ENCODE data around the gene HDAC6. TPM values are rescaled to one million over a fixed set of nuclear protein-coding genes. Genes with fewer than 3 reads are reported as not detected.
"Not testable (repeated sequence)": the region's sequence is repeated elsewhere in the genome, so short reads cannot be mapped to it uniquely, and the experiment has no call there.

Gene HDAC6
- total RNA-seq, 1 donor from 2014 or later = 127 TPM

DNA sequence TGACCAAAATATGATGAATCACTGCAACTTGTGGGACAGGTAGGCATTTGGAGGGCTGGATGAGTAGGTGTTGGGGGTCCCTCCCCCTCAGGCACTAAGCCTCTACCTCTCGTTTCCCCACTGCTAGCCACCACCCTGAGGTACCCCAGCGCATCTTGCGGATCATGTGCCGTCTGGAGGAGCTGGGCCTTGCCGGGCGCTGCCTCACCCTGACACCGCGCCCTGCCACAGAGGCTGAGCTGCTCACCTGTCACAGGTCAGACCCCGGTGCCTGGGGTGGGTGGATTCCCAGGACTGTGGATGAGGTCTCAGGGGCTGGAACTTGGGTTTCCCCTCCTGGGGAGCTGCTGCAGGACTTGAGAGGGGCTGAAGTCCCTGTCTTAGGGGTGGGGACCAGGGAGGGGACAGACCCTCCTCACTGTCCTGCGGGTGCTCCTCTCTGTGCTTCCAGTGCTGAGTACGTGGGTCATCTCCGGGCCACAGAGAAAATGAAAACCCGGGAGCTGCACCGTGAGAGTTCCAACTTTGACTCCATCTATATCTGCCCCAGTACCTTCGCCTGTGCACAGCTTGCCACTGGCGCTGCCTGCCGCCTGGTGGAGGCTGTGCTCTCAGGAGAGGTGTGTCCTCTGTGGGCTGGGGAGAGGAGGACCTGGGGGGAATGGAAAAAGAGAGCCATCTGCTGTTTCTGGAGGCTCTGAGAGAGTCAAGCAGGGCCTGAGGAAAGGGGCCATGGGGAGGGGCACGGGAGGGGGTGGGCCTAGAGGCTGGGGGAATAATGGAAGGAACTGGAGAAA, 14.3 kb downstream of the HDAC6 start:
- Mint-ChIP-seq H3K27ac (no peak overlapping the region), H3K4me1 (no peaks in the 10 kb centered on the region), H3K36me3 (peaks cover 3% of the 10 kb centered on the region), H3K27me3 (ENCODE audit: insufficient read depth, low read depth) (peaks cover 8% of the 10 kb centered on the region), H3K9me3 (peaks cover 3% of the 10 kb centered on the region), H3K4me3 (no peak overlapping the region)
- Histone ChIP-seq H2AFZ (replicated peaks) (no peak overlapping the region), H3K4me1 (no peaks in the 10 kb centered on the region), H3K9ac (no peak overlapping the region), H3K27me3 (no peaks in the 10 kb centered on the region), H3K79me2 (ENCODE audit: low read depth) (no peaks in the 10 kb centered on the region), H3F3A (ENCODE audit: low read depth) (no peaks in the 10 kb centered on the region), H3K9me3 (ENCODE audit: low read depth) (no peaks in the 10 kb centered on the region), H4K20me1 (ENCODE audit: low read depth) (no peaks in the 10 kb centered on the region), H3K27ac (no peak overlapping the region), H3K36me3 (no peaks in the 10 kb centered on the region), H3K4me3 (no peak overlapping the region), H3K4me2 (no peak overlapping the region)
- TF ChIP-seq, protein P1, sequence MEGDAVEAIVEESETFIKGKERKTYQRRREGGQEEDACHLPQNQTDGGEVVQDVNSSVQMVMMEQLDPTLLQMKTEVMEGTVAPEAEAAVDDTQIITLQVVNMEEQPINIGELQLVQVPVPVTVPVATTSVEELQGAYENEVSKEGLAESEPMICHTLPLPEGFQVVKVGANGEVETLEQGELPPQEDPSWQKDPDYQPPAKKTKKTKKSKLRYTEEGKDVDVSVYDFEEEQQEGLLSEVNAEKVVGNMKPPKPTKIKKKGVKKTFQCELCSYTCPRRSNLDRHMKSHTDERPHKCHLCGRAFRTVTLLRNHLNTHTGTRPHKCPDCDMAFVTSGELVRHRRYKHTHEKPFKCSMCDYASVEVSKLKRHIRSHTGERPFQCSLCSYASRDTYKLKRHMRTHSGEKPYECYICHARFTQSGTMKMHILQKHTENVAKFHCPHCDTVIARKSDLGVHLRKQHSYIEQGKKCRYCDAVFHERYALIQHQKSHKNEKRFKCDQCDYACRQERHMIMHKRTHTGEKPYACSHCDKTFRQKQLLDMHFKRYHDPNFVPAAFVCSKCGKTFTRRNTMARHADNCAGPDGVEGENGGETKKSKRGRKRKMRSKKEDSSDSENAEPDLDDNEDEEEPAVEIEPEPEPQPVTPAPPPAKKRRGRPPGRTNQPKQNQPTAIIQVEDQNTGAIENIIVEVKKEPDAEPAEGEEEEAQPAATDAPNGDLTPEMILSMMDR (IDR thresholded peaks at IDR 0.05) = no peak
- TF ChIP-seq EZH2phosphoT487 (IDR thresholded peaks at IDR 0.05) (no peak), EZH2 (IDR thresholded peaks at IDR 0.05) (no peak)
- DNase-seq (ENCODE audit: low spot score) = no peak

- Mint-ChIP-seq H3K9me3 (peaks cover 5% of the 10 kb centered on the region), H3K27ac (no peak overlapping the region), H3K36me3 (peaks cover 2% of the 10 kb centered on the region), H3K27me3 (ENCODE audit: insufficient read depth, low read depth) (peaks cover 7% of the 10 kb centered on the region), H3K4me3 (no peak overlapping the region), H3K4me1 (no peaks in the 10 kb centered on the region)
- Histone ChIP-seq H3K4me2 (no peak overlapping the region), H3K27ac (no peak overlapping the region), H2AFZ (replicated peaks) (no peak overlapping the region), H3K79me2 (ENCODE audit: low read depth) (no peaks in the 10 kb centered on the region), H3K4me3 (no peak overlapping the region), H3K36me3 (no peaks in the 10 kb centered on the region), H3K9ac (no peak overlapping the region), H3K9me3 (ENCODE audit: low read depth) (no peaks in the 10 kb centered on the region), H3F3A (ENCODE audit: low read depth) (no peaks in the 10 kb centered on the region), H3K4me1 (no peaks in the 10 kb centered on the region), H3K27me3 (no peaks in the 10 kb centered on the region), H4K20me1 (ENCODE audit: low read depth) (no peaks in the 10 kb centered on the region)
- TF ChIP-seq EZH2phosphoT487 (IDR thresholded peaks at IDR 0.05) (no peak), EZH2 (IDR thresholded peaks at IDR 0.05) (no peak)
- TF ChIP-seq, protein P1 (IDR thresholded peaks at IDR 0.05) = no peak
- no peak for DNase-seq (ENCODE audit: low spot score)
Measured at GRCh38 chrX:48818098-48818497, 16.2 kb downstream of the HDAC6 start.

GRCh38 chrX:48818866-48819265, 17.0 kb downstream of the HDAC6 start:
- Histone ChIP-seq H3K79me2 (ENCODE audit: low read depth) (no peaks in the 10 kb centered on the region), H3K27ac (no peak overlapping the region), H3K27me3 (no peaks in the 10 kb centered on the region), H3K9ac (no peak overlapping the region), H3K4me2 (no peak overlapping the region), H3K36me3 (no peaks in the 10 kb centered on the region), H2AFZ (replicated peaks) (no peak overlapping the region), H3K9me3 (ENCODE audit: low read depth) (no peaks in the 10 kb centered on the region), H4K20me1 (ENCODE audit: low read depth) (no peaks in the 10 kb centered on the region), H3F3A (ENCODE audit: low read depth) (no peaks in the 10 kb centered on the region), H3K4me1 (no peaks in the 10 kb centered on the region), H3K4me3 (no peak overlapping the region)
- peaks cover 5% of the 10 kb centered on the region for H3K27me3 Mint-ChIP-seq (ENCODE audit: insufficient read depth, low read depth)
- no peak overlapping the region for H3K27ac Mint-ChIP-seq
- H3K9me3 Mint-ChIP-seq = peaks cover 5% of the 10 kb centered on the region
- H3K4me1 Mint-ChIP-seq = no peaks in the 10 kb centered on the region
- H3K4me3 Mint-ChIP-seq = no peak overlapping the region
- H3K36me3 Mint-ChIP-seq = peaks cover 3% of the 10 kb centered on the region
- no peak for DNase-seq (ENCODE audit: low spot score)
- TF ChIP-seq EZH2phosphoT487 (IDR thresholded peaks at IDR 0.05) (no peak), EZH2 (IDR thresholded peaks at IDR 0.05) (no peak)
- TF ChIP-seq, protein P1 (IDR thresholded peaks at IDR 0.05) = no peak

DNA sequence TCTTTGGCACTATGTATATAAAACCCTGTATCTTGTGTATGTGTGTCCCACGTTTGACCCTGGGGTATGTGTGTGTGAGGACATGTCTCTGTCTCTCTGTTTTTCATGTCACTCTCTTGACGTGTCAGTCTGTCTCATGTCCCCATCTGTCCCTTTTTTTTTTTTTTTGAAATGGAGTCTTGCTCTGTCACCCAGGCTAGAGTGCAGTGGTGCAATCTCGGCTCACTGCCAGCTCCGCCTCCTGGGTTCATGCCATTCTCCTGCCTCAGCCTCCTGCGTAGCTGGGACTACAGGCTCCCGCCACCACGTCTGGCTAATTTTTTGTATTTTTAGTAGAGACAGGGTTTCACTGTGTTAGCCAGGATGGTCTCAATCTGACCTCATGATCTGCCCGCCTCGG, 17.5 kb downstream of the HDAC6 start:
- H2AFZ ChIP-seq (replicated peaks); H3K4me1 ChIP-seq; H3K27me3 Mint-ChIP-seq (ENCODE audit: insufficient read depth, low read depth); DNase-seq (ENCODE audit: low spot score); H3K27me3 ChIP-seq; H3K4me2 ChIP-seq; H3K36me3 Mint-ChIP-seq; H3K9ac ChIP-seq; H3K4me1 Mint-ChIP-seq; H3K4me3 Mint-ChIP-seq; H3K4me3 ChIP-seq; H3K36me3 ChIP-seq; H3K79me2 ChIP-seq (ENCODE audit: low read depth); H4K20me1 ChIP-seq (ENCODE audit: low read depth); H3K9me3 ChIP-seq (ENCODE audit: low read depth); H3K27ac Mint-ChIP-seq; H3K27ac ChIP-seq; H3F3A ChIP-seq (ENCODE audit: low read depth); H3K9me3 Mint-ChIP-seq: not testable (repeated sequence)
